Pons (tissue), 1 donor: ENCODE measurements around the gene ABHD16A.

Source experiments
- DNase-seq: peaks from one replicate; pipeline ENCODE4 v3.0.0-alpha.2; 2016; ENCODE audit warnings: low spot score

ABHD16A gene

DNA sequence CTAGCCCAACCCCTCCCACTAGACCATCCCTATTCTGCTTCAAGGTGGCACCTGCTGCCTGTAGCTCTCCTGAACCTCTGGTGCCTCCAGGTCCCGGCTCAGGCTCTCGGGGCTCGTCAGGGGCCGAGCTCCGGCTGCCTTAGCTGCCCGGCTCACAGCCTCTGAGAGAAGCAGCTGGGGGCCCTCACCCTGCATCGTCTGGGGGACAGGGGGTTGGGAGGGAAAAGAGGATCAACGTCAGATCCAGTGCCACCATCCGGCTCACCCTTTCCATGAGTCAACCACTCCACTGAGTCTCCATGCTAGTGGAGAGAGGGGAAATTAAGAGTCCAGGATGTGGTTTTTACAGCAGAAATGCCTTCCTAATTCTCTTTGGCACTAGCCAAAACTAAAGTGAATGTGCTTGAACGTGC is 63.7 kb downstream of the ABHD16A start:
- no peak for DNase-seq

- no peak for DNase-seq
These were observed 64.1 kb downstream of the ABHD16A start for GRCh38 chr6:31639043-31639442.
